Spinal cord (tissue), 10 donors: ENCODE data around the gene C10orf95. TPM values are rescaled to one million over a fixed set of nuclear protein-coding genes. Genes with fewer than 3 reads are reported as not detected.

Experiments
- DNase-seq, 6 donors: peaks; one replicate each; pipeline versions ENCODE4 v3.0.0 to v3.0.0-alpha.2; 2013 to 2015; ENCODE audit warnings: low spot score in 6 of 6, low read depth in 4 of 6
- H3K27ac ChIP-seq: one replicate; pipeline ENCODE4 v1.5.1; 2013; ENCODE audit warnings: low read depth, low read length, control low read depth
- H3K27me3 ChIP-seq: one replicate; pipeline ENCODE4 v1.6.1; 2013; ENCODE audit warnings: low read length; ENCODE audit not compliant: control insufficient read depth, insufficient read depth
- H3K36me3 ChIP-seq: one replicate; pipeline ENCODE4 v1.6.1; 2013; ENCODE audit warnings: low read length; ENCODE audit not compliant: control insufficient read depth, insufficient read depth
- H3K4me1 ChIP-seq: one replicate; pipeline ENCODE4 v1.6.1; 2013; ENCODE audit warnings: low read length; ENCODE audit not compliant: control insufficient read depth, insufficient read depth
- H3K4me3 ChIP-seq: one replicate; pipeline ENCODE4 v1.5.1; 2013; ENCODE audit warnings: low read depth, low read length, control low read depth
- H3K9me3 ChIP-seq: one replicate; pipeline ENCODE4 v1.6.1; 2013; ENCODE audit warnings: low read length; ENCODE audit not compliant: control insufficient read depth, insufficient read depth
- WGBS: methylation state at CpG from one replicate; pipeline ENCODE4 v1.1.5; 2013; ENCODE audit warnings: missing lambda C conversion rate; ENCODE audit not compliant: insufficient coverage; 5-methylcytosine and 5-hydroxymethylcytosine counted together
- polyA plus RNA-seq, 2 donors: library from polyadenylated mRNA; unstranded; fragments of 120-200 nt; gene quantifications; one replicate each; pipeline ENCODE4 v1.2.1, GENCODE V29; 2013; ENCODE audit not compliant: insufficient read length in 2 of 2
- total RNA-seq, 2 donors: library from RNA; depleted of rRNA in 1 of 2; stranded (reverse); fragments of 120-200 nt in 1 of 2; fragments of >200 nt in 1 of 2; gene quantifications; one replicate each; pipeline versions ENCODE4 v1.2.3 to v1.2.4, GENCODE V29; 2013 to 2014
- donor health status: healthy.

The C10orf95 gene
- total and polyA plus RNA-seq, 4 donors, result 0.28 to 1.7 (median 0.95) TPM; not detected in 1

DNA sequence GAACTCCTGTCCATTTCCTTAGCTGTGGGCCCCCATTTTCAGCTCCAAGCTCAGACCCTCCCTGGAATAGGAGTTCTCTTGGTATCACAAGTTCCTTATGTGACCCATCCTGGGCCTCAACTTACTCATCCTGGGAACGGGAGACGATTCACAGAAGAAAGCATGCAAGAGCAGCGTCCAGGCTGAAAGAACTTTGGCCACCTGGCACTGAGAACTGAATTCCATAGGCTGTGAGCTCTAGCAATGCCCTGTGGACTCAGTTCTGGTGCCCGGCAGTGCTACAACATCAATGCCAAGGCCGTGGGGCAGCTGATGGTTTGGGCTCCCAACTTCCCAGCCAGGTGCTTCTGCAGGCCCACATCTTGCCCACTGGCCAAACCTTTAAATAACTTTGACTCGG is 15.0 kb downstream of the C10orf95 start:
- 87% methylated on average over 6 of the region's 6 CpGs for WGBS

DNA sequence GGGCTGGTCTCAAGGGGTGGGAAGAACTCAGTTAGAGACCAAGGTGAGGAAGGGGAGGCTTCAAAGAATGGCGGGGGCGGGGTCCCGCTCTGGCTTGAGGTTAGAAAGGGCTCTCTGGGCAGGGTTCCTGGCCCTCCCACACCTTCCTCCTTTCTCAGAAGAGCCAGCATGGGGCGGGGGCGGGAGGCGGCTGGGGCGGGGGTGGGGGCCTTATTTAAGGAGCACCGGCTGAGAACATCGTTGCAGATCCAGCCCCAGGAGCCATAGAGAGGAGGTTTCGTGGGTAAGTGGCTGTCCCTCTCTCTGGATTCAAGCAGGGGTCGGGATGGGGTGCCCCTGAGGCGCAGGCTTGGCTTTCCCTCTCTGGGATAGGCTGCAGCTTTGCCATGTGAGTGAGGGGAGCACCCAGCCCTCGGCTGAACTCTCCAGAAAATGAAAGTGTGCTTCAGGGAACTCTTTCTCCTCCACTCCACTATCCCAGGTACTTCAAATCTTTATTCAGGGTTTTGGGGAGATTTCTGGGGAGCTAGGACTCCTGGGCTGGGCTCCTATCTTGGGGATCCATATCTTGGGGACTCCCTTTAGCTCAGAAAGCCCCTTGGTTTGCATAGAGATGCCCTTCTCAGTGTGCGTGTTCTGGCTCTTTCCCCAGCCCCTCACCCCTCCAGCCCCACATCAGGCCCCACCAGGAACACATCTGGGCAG is 15.7 kb downstream of the C10orf95 start:
- Histone ChIP-seq H3K4me1 (peaks cover 35% of the 10 kb centered on the region), H3K27me3 (peaks cover 24% of the 10 kb centered on the region), H3K9me3 (no peaks in the 10 kb centered on the region), H3K36me3 (no peaks in the 10 kb centered on the region), H3K27ac (peak overlapping the region; percentile 36), H3K4me3 (no peak overlapping the region)
- peak in 1 of 6 donors; percentile 35 for DNase-seq
- WGBS, result 19% methylated on average over 2 of the region's 14 CpGs

More for the DNA sequence above, 15.0 kb downstream of the C10orf95 start:
- peaks cover 24% of the 10 kb centered on the region for H3K27me3 ChIP-seq
- peaks cover 30% of the 10 kb centered on the region for H3K4me1 ChIP-seq
- H3K27ac ChIP-seq, result no peak overlapping the region
- DNase-seq, result no peak
- H3K4me3 ChIP-seq, result no peak overlapping the region
- no peaks in the 10 kb centered on the region for H3K36me3 ChIP-seq
- no peaks in the 10 kb centered on the region for H3K9me3 ChIP-seq

DNA sequence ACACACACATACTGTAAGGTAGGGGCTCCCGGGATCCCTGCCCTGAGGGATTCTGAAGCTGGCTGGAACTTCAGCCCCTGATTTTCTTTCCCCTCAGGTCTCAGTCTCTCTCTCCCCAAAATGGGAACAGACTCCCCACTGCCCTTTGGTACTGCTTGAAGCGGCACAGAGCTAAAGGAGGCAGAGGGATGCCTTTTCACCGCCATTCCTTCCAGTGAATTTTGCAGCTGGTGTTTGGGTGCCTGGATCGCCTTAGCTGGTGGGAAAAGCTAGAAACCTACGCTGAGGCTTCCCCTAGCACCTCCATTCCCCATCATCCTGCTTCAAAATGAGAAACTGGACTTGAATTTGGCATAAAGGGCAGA is 16.2 kb downstream of the C10orf95 start:
- Histone ChIP-seq H3K4me3 (no peak overlapping the region), H3K36me3 (peaks cover 3% of the 10 kb centered on the region), H3K27ac (peak overlapping the region; percentile 36), H3K27me3 (peaks cover 24% of the 10 kb centered on the region), H3K4me1 (peaks cover 35% of the 10 kb centered on the region), H3K9me3 (no peaks in the 10 kb centered on the region)
- WGBS, result 35% methylated on average over 2 of the region's 5 CpGs
- no peak for DNase-seq

DNA sequence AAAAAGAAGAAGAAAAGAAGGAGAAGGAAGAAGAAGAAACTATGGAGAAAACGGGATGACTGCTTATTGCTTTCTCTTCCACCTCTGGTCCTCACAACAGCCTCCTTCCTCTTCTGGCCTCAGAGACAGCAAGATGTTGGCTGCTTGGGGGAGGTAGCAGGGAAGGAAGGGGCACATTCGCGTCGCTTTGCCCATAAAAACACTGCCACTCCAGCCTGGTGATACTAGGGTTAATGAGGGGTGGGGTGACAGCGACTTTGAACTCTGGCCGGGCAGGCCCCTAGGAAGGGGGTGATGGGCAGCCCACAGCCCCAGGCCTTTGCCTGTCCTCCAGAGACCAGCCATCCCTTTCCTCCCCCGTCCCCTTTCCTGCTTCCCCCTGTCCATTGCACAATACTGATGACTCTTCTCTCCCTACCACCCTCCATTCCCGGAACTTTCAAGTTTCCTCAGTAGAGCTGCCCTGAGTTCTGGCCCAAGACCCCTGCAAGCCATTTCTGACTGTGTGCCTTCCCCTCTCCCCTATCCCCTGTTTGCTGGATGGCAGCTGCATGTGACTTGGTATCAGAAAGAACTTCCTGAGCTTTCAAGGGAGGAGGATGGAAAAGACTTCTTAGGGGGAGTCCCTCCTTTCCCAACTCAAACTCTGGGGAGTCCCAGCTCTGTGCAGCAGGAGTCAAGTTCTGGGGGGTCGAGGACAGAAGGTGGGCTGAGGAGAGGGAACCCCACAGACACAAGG is 16.8 kb downstream of the C10orf95 start:
- Histone ChIP-seq H3K27ac (peak overlapping the region; percentile 36), H3K36me3 (peaks cover 3% of the 10 kb centered on the region)

DNA sequence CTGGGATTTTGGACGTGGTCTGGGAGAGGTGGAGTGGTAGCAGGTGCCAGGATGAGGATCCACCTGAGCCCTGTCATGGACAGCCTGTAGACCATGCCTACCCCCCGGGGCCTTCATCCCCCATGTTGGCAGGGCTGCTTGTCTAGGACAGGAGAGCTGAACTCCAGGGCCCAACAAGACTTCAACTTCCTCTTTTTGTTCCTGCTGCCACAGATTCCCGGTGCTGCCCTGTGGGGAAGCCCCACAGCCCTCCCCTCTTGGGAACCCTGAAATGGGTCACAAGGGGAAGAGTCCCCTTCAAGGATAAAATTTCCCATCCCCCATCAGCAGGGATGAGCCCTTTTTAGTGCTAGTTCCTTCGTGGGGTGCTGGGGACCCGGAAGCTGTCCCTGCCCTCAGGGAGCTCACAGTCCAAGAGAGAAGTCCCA is 17.7 kb downstream of the C10orf95 start:
- no peak for DNase-seq
- peaks cover 3% of the 10 kb centered on the region for H3K36me3 ChIP-seq
- H3K27ac ChIP-seq, result no peak overlapping the region
- H3K4me3 ChIP-seq, result no peak overlapping the region
- no peaks in the 10 kb centered on the region for H3K9me3 ChIP-seq
- peaks cover 35% of the 10 kb centered on the region for H3K4me1 ChIP-seq
- peaks cover 24% of the 10 kb centered on the region for H3K27me3 ChIP-seq
- 63% methylated on average over 4 of the region's 5 CpGs for WGBS

More for the DNA sequence above, 16.8 kb downstream of the C10orf95 start:
- Histone ChIP-seq H3K4me1 (peaks cover 35% of the 10 kb centered on the region), H3K4me3 (no peak overlapping the region), H3K9me3 (no peaks in the 10 kb centered on the region), H3K27me3 (peaks cover 24% of the 10 kb centered on the region)
- WGBS, result 10% methylated on average over 3 of the region's 9 CpGs
- no peak for DNase-seq

DNA sequence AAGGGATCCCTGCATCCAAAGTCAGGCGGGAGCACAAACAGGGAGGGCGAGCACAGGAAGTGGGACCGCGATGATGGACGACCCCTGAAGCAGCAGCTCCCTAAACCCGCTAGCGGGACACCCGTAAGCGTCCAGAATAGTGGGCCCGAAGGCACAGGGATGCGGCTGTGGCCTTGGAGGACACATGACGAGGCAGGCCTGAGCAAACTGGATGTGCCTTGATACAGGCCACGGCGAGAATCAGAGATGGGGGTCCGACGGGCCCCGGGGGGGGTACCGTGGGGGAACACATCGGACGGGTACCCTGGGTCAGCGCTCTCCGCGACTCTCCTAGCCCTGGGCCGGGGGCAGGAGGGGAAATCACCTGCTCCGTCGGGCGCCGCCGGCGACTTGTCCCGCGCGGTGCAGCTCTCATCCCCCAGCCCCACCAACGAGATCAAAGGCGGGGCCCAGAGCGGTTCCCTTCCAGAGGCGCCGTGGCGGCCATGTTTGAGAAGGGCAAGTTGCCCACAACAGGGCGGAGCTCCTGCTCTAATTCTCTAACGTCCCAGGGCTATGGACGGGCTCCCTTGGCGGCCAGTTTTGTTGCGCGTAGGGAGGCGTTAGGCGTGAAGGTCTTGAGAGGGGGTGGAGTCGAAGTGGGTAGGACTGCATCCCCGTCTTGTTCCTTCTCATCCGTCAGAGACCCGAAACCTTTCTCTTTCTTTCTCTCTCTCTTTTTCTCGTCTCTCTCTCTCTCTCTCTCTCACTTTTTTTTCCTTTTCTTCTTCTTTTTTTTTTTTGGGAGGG is 19.0 kb downstream of the C10orf95 start, which contains the start of gene CUEDC2:
Gene CUEDC2 (minus strand): TSS at position 413 of the 789 bp plus-strand sequence. CDS start 7,386 bp downstream, outside the sequence.
- Histone ChIP-seq H3K27me3 (peaks cover 24% of the 10 kb centered on the region), H3K9me3 (no peaks in the 10 kb centered on the region), H3K4me3 (peak within 1 kb of the TSS; percentile 97), H3K36me3 (peaks cover 3% of the 10 kb centered on the region), H3K27ac (peak within 1 kb of the TSS; percentile 90), H3K4me1 (peaks cover 35% of the 10 kb centered on the region)
- WGBS, result 0% methylated on average over 43 of the region's 52 CpGs
- peak; percentile 96 to 99 (median 98) for DNase-seq

DNA sequence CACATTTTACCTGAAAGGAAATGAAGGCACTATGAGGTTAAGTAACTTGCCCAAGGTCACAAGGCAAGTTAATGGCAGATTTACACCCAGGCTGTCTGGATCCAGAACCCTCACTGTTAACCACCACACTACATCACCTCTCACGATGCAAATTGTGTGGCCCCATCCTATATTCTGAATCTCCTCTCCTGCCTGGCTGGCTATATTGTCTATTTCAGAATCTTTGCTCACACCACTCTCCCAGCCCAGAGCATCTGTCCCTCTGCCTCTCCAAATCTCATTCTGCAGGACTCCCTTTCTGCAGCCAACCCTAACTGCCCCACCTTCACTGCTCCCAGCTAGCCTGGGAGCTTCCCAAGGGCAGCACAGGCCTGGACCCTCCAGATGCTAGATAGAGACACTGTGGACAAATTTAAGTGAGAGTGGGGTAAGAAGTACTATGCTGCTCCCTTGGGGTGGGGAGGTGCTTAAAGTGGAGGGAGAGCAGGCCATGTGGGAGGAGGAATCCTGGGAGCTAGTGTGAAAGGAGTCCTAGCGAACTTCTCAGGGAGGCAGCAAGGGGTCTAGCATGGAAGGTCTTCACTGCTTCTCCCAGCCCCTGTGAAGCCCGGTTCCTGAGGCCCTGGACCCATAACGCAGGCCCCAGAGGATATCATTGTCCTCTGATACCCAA is 19.8 kb downstream of the C10orf95 start:
- no peak for DNase-seq
- Histone ChIP-seq H3K9me3 (no peaks in the 10 kb centered on the region), H3K36me3 (peaks cover 3% of the 10 kb centered on the region), H3K4me1 (peaks cover 37% of the 10 kb centered on the region), H3K27me3 (peaks cover 24% of the 10 kb centered on the region), H3K27ac (peak overlapping the region; percentile 90), H3K4me3 (peak overlapping the region; percentile 97)
- WGBS, result 22% methylated on average over 4 of the region's 4 CpGs

DNA sequence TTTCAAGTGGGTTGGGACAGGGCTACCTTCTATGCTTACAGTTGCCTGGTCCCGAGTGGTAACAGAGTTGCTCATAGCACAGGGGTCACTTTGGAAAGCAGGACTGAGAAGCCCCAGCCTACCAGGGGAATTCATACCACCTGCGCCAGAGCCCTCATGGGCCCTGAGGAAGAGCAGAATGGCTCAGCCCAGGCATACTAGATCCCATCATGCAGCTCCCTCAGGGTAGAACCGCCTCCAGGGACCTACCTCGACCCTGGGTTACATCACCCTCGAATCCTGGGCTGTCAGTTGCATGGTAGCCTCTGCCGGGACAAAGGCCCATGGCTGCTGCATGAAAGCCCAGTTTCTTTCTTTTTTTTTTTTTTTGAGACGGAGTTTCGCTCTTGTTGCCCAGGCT is 21.9 kb downstream of the C10orf95 start:
- WGBS, result 81% methylated on average over 6 of the region's 8 CpGs
- DNase-seq, result no peak
- H3K27ac ChIP-seq, result no peak overlapping the region
- no peak overlapping the region for H3K4me3 ChIP-seq
- H3K4me1 ChIP-seq, result peaks cover 49% of the 10 kb centered on the region
- H3K27me3 ChIP-seq, result peaks cover 10% of the 10 kb centered on the region
- H3K9me3 ChIP-seq, result no peaks in the 10 kb centered on the region
- peaks cover 19% of the 10 kb centered on the region for H3K36me3 ChIP-seq

DNA sequence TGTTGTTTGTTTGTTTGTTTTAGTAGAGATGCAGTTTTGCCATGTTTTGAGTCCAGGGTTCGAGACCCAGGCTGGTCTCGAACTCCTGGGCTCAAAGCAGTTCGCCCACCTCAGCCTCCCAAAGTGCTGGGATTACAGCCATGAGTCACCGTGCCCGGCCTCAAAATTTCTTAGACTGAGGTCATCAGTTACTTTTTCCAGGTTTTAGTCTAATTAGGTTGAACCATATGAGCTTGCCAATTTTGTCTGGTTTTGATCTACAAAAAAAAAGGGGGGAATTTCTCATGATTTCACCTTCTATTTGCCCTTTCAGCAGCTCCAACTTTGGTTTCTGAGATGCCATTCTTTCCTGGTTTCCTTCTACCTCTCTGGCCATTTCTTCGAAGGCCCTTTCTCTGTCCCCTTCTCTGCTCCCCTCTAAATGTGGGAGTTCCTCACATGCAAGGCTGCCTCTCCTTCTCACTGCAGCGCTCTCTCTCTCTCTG is 24.5 kb downstream of the C10orf95 start:
- no peaks in the 10 kb centered on the region for H3K27me3 ChIP-seq
- peaks cover 40% of the 10 kb centered on the region for H3K36me3 ChIP-seq
- peaks cover 58% of the 10 kb centered on the region for H3K4me1 ChIP-seq
- H3K4me3 ChIP-seq, result no peak overlapping the region
- H3K27ac ChIP-seq, result peak overlapping the region; percentile 50
- no peaks in the 10 kb centered on the region for H3K9me3 ChIP-seq
- 94% methylated on average over 5 of the region's 7 CpGs for WGBS
- DNase-seq, result no peak
